Measurements from ENCODE around the gene COL28A1. TPM values are rescaled to one million over a fixed set of nuclear protein-coding genes. Genes with fewer than 3 reads are reported as not detected.

Gene COL28A1
- total RNA-seq, 1 donor from 2014 or later: 3.3 TPM

DNA sequence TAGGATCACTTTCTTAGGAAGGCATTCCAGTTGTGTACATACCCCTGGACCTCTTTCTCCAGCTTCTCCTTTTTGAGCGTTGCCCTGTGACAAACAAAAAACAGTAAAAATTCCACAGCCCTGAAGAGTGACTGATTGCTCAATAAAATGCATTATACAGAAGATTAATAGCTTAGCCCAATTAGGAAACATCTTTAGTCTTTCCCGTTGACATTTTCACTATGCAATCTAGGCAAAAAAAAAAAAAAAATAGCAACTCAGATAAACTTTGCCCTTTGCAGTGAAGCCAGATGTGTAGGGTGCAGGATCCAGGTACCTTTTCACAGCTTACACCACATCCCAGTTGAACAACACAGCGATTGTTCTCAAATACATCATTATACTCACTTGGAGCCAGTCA, 17.9 kb downstream of the COL28A1 start:
- no peaks in the 10 kb centered on the region for H3K9me3 Mint-ChIP-seq
- H3K27ac Mint-ChIP-seq: peak overlapping the region; percentile 64
- peak overlapping the region; percentile 20 for H3K4me3 Mint-ChIP-seq
- no peak for DNase-seq (ENCODE audit: extremely low spot score, unreplicated experiment)
- TF ChIP-seq, protein P1, sequence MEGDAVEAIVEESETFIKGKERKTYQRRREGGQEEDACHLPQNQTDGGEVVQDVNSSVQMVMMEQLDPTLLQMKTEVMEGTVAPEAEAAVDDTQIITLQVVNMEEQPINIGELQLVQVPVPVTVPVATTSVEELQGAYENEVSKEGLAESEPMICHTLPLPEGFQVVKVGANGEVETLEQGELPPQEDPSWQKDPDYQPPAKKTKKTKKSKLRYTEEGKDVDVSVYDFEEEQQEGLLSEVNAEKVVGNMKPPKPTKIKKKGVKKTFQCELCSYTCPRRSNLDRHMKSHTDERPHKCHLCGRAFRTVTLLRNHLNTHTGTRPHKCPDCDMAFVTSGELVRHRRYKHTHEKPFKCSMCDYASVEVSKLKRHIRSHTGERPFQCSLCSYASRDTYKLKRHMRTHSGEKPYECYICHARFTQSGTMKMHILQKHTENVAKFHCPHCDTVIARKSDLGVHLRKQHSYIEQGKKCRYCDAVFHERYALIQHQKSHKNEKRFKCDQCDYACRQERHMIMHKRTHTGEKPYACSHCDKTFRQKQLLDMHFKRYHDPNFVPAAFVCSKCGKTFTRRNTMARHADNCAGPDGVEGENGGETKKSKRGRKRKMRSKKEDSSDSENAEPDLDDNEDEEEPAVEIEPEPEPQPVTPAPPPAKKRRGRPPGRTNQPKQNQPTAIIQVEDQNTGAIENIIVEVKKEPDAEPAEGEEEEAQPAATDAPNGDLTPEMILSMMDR (conservative IDR thresholded peaks at IDR 0.05): no peak
- no peaks in the 10 kb centered on the region for H3K36me3 Mint-ChIP-seq
- peaks cover 40% of the 10 kb centered on the region for H3K4me1 Mint-ChIP-seq (ENCODE audit: unreplicated experiment)
- H3K27me3 Mint-ChIP-seq: no peaks in the 10 kb centered on the region

DNA sequence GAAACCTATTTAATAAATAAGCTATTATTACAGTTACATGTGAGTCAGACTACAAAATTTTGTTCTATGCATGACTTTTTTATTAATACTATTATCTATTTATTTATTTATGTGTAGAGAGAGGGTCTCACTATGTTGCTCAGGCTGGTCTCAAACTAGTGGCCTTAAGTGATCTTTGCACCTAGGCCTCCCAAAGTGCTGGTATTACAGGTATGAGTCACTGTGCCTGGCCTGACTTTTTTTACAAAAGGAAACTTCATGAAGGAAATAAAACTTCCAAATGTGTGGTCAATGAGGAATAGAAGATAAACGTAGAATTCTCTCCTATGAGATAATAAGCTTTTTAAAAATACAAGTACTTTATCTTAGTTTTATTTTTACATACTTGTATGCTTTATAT, 19.0 kb downstream of the COL28A1 start:
- DNase-seq (ENCODE audit: extremely low spot score, unreplicated experiment): no peak
- no peaks in the 10 kb centered on the region for H3K27me3 Mint-ChIP-seq
- H3K4me3 Mint-ChIP-seq: no peak overlapping the region
- TF ChIP-seq, protein P1 (conservative IDR thresholded peaks at IDR 0.05): no peak
- H3K27ac Mint-ChIP-seq: no peak overlapping the region
- no peaks in the 10 kb centered on the region for H3K9me3 Mint-ChIP-seq
- peaks cover 47% of the 10 kb centered on the region for H3K4me1 Mint-ChIP-seq (ENCODE audit: unreplicated experiment)
- H3K36me3 Mint-ChIP-seq: no peaks in the 10 kb centered on the region

DNA sequence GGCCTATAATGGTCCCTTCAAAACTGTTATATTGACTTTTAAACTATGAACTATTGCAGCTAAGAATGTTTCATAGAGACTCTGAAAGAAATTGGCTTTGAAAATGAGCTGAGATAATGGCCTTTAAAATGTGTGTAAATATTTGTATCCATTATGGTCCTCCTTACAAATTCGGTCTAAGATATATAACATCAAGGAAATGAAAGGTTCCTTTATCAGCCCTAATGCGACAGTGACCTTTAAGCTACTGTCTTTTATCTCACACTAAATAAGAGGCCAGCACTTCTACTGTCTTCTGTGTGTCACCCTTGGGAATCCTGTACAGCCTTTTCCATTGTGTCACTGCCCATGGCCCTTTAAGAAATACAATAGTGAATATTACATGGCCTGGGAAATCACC, 19.5 kb downstream of the COL28A1 start:
- no peak overlapping the region for H3K4me3 Mint-ChIP-seq
- H3K27ac Mint-ChIP-seq: no peak overlapping the region
- peaks cover 48% of the 10 kb centered on the region for H3K4me1 Mint-ChIP-seq (ENCODE audit: unreplicated experiment)
- H3K9me3 Mint-ChIP-seq: no peaks in the 10 kb centered on the region
- no peaks in the 10 kb centered on the region for H3K27me3 Mint-ChIP-seq
- no peak for DNase-seq (ENCODE audit: extremely low spot score, unreplicated experiment)
- H3K36me3 Mint-ChIP-seq: no peaks in the 10 kb centered on the region
- TF ChIP-seq, protein P1 (conservative IDR thresholded peaks at IDR 0.05): no peak

DNA sequence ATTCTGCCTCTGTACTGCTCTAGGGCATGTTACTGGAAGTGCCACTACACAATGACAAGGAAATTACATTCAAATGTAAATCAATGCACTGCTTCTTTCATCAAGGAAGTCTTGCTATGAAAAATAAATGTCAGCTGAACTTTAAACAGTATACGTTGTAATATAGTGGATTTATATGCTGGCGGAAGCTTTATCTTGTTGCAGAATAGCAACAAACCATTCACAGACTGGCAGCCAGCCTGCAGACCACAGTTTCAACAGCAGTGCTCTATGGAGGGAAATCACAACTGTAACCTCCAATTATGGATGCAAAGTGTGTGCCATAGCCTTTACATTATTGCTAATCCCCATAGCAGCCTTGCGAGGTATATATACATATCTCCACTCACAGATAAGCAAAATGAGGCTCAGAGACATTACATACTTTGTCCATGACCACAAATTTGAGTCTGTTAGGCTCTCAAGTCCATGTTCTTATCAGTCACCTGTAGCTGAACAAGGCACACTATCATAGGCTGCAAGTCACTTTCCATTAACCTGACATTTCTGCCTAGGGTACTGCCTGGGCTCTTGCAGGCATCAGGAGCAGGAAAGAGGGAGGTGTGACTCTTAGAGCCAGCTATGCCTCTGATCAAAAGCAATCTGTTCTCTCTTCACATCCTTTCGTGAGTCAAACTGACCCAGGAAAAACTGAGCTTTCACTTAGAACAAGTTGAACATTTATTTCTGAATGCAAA, 22.6 kb downstream of the COL28A1 start:
- Mint-ChIP-seq H3K4me3 (no peak overlapping the region), H3K36me3 (no peaks in the 10 kb centered on the region), H3K4me1 (ENCODE audit: unreplicated experiment) (peaks cover 52% of the 10 kb centered on the region), H3K27me3 (no peaks in the 10 kb centered on the region), H3K9me3 (no peaks in the 10 kb centered on the region), H3K27ac (peak overlapping the region; percentile 7)
- TF ChIP-seq, protein P1 (conservative IDR thresholded peaks at IDR 0.05): no peak
- no peak for DNase-seq (ENCODE audit: extremely low spot score, unreplicated experiment)

DNA sequence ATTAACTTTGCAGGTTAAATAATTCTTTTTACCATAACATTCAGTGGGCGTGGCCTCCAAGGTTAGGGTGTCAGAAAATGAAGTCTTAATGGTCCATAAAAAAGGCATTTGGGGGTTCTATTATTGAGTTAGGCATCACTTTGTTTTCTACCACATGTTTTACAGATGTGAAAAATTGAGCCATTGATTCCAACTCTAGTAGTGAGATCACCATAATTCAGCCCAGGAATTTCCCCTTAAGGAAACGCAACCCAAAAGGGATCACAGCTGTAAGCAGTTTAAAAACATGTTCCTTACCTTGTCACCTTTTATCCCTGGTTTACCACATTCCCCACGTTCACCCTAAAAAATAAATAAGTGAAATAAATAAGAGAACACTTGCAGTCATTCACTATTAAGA, 24.9 kb downstream of the COL28A1 start:
- Mint-ChIP-seq H3K36me3 (no peaks in the 10 kb centered on the region), H3K27ac (no peak overlapping the region), H3K4me3 (no peak overlapping the region), H3K4me1 (ENCODE audit: unreplicated experiment) (peaks cover 50% of the 10 kb centered on the region), H3K9me3 (no peaks in the 10 kb centered on the region), H3K27me3 (no peaks in the 10 kb centered on the region)
- TF ChIP-seq, protein P1 (conservative IDR thresholded peaks at IDR 0.05): no peak
- DNase-seq (ENCODE audit: extremely low spot score, unreplicated experiment): no peak

Data from type B pancreatic cell (in vitro differentiated cells).